ENCODE data around the gene AUNIP. TPM values are rescaled to one million over a fixed set of nuclear protein-coding genes. Genes with fewer than 3 reads are reported as not detected.
A peak's percentile ranks its signal among the peaks of the same experiment; 100 is the strongest.

Gene AUNIP
- total and polyA plus RNA-seq, 12 donors = 0.04 to 0.25 (median 0.21) TPM; not detected in 9

DNA sequence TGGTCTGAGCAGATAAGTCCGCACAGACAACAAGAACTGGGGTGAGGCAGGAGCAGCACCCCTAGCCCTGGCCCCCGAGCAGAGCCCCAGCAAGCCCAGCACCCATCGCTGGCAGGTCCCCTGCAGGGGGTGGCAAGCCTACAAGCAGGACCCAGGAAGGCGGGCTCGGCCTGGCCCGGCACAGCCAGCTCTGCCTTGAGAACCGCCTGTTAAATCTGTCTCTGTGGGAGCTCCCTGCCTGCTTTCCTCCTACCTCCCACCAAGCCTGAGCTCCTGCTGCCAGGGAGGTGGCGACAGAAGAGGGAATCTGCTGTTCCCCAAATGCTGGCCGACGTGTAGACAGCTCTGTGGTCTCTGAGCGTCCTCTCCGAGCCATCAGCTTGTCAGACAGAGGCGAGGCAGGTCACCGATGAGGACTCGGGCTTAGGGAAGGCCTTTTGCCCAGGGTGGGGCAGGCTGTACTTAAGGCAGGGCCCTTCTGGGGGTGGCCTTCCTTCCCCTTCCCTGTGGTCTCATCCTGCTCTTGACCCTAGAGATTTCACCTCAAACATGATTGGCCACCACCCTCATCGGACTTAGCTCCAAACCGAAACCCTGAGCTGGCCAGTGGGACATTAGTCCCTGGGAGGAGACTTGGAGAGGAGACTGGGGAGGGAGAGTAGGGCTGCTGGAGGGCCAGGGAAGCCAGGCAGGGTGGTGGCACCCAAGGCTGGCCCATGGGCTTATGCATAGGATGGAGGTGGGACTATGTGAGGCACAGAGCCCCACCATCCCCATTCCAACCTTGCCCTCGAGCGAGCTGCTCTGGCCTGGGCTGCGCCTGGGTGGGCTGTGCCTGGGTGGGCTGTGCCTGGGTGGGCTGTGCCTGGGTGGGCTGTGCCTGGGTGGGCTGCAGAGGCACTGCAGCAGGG lies 51.5 kb downstream of the AUNIP start:
- intact Hi-C loops (cut with DNase I) = loop anchor here in 1 of 10 donors (10.0 kb wide), 1 partner anchor 283 kb away; no protein-coding TSS in a partner anchor
- Histone ChIP-seq H3K4me1 (peaks cover 21 to 86% (median 70%) of the 10 kb centered on the region in 9 donors), H3K27me3 (no peaks in the 10 kb centered on the region), H3K4me3 (peak overlapping the region in 2 of 10 donors; percentile 5 to 12), H3K36me3 (peaks cover 0 to 86% (median 23%) of the 10 kb centered on the region in 9 donors), H3K9me3 (no peaks in the 10 kb centered on the region), H3K27ac (peak overlapping the region in 9 of 10 donors; percentile 9 to 69 (median 43))
- peak in 3 of 8 donors; percentile 7 to 29 (median 28) for ATAC-seq
- TF ChIP-seq, protein P1, sequence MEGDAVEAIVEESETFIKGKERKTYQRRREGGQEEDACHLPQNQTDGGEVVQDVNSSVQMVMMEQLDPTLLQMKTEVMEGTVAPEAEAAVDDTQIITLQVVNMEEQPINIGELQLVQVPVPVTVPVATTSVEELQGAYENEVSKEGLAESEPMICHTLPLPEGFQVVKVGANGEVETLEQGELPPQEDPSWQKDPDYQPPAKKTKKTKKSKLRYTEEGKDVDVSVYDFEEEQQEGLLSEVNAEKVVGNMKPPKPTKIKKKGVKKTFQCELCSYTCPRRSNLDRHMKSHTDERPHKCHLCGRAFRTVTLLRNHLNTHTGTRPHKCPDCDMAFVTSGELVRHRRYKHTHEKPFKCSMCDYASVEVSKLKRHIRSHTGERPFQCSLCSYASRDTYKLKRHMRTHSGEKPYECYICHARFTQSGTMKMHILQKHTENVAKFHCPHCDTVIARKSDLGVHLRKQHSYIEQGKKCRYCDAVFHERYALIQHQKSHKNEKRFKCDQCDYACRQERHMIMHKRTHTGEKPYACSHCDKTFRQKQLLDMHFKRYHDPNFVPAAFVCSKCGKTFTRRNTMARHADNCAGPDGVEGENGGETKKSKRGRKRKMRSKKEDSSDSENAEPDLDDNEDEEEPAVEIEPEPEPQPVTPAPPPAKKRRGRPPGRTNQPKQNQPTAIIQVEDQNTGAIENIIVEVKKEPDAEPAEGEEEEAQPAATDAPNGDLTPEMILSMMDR (IDR thresholded peaks at IDR 0.05) = no peak
- WGBS, 2 donors = 65 to 71% methylated on average over 20 of the region's 20 CpGs
- no peak for DNase-seq

DNA sequence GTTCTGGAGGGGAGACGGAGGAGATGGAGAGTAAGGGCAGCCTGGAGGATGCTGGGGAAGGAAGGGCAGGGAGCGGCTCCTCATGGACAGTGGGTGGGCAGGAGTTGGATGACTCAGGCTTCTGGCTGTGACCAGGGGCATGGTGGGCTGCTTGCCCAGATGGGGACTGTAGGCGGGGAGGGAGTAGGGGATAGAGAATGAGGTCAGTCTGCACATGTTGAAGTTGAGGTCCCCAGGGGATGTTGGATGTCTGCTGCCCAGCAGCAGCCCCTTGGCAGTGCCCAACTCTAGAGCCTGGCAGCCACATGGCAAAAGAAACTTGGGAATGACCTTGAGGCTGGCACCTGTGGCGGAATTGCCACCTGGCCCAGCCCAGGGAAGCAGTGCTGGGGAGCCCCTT lies 52.8 kb downstream of the AUNIP start:
- TF ChIP-seq, protein P1 (IDR thresholded peaks at IDR 0.05) = no peak
- ATAC-seq (peak in 7 of 8 donors; percentile 1 to 55 (median 27)), DNase-seq (peak in 1 of 2 donors; percentile 60)
- Histone ChIP-seq H3K4me1 (peaks cover 24 to 99% (median 83%) of the 10 kb centered on the region in 9 donors), H3K9me3 (no peaks in the 10 kb centered on the region), H3K27ac (peak overlapping the region in 9 of 10 donors; percentile 55 to 80 (median 71)), H3K27me3 (no peaks in the 10 kb centered on the region), H3K4me3 (no peak overlapping the region), H3K36me3 (peaks cover 0 to 84% (median 15%) of the 10 kb centered on the region in 9 donors)
- intact Hi-C loops (cut with DNase I) = loop anchor here in 1 of 10 donors (10.0 kb wide), 1 partner anchor 282 kb away; no protein-coding TSS in a partner anchor
- 63 to 70% methylated on average over 4 of the region's 4 CpGs for whole genome bisulfite sequencing, 2 donors

DNA sequence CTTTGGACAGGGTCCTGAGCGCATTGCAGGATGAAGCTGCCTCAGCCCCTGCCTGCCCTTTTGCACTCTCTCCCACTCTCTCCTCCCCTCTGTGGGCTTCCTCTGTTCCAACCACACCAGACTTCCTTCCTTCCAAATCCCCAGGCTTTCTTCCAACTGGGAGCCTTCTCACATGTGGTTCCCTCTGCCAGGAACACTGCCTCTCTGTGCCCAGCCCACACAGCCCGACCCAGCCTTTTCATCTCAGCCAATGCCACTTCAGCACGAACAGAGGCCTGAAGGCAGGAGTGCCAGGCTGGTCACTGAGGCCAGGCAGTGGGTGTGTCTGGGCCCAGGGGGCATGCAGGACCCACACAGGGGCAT lies 53.4 kb downstream of the AUNIP start:
- WGBS, 2 donors = 34% methylated on average over 3 of the region's 3 CpGs
- H3K27ac ChIP-seq = peak overlapping the region; percentile 10 to 80 (median 68)
- H3K27me3 ChIP-seq = no peaks in the 10 kb centered on the region
- intact Hi-C loops (cut with DNase I) = loop anchor here in 1 of 10 donors (10.0 kb wide), 1 partner anchor 281 kb away; no protein-coding TSS in a partner anchor
- TF ChIP-seq, protein P1 (IDR thresholded peaks at IDR 0.05) = no peak
- peaks cover 29 to 99% (median 86%) of the 10 kb centered on the region in 9 donors for H3K4me1 ChIP-seq
- no peaks in the 10 kb centered on the region for H3K9me3 ChIP-seq
- H3K4me3 ChIP-seq = no peak overlapping the region
- peaks cover 0 to 78% (median 13%) of the 10 kb centered on the region in 9 donors for H3K36me3 ChIP-seq
- ATAC-seq (peak; percentile 48 to 82 (median 72)), DNase-seq (peak in 1 of 2 donors; percentile 77)
